ENCODE results near the gene CCDC85B.

DNA sequence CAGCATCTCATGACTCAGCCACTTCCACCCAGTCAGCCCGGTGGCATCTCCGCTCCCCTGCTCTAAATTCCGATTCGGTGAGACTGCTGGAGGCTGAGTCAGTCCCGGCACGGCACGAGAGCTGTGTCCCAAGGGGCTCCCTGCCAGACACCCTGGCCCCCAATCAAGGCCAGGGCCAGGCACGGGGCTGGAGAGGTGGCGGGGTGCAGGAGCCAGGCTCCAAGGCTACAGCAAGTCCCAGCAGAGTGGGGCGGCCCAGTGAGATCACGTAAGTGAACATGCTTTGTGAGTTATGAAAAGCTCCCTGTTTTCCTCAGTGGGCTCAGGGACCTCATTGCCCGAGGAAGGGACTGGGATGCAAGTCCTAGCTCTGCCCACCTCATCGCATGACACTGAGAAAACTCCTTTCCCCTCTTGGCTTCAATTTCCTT, 25.4 kb downstream of the CCDC85B start:
- TF ChIP-seq, protein P1, sequence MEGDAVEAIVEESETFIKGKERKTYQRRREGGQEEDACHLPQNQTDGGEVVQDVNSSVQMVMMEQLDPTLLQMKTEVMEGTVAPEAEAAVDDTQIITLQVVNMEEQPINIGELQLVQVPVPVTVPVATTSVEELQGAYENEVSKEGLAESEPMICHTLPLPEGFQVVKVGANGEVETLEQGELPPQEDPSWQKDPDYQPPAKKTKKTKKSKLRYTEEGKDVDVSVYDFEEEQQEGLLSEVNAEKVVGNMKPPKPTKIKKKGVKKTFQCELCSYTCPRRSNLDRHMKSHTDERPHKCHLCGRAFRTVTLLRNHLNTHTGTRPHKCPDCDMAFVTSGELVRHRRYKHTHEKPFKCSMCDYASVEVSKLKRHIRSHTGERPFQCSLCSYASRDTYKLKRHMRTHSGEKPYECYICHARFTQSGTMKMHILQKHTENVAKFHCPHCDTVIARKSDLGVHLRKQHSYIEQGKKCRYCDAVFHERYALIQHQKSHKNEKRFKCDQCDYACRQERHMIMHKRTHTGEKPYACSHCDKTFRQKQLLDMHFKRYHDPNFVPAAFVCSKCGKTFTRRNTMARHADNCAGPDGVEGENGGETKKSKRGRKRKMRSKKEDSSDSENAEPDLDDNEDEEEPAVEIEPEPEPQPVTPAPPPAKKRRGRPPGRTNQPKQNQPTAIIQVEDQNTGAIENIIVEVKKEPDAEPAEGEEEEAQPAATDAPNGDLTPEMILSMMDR (IDR thresholded peaks at IDR 0.05), result no peak
- TF ChIP-seq POLR2A (IDR thresholded peaks at IDR 0.05), result peak in 1 of 2 donors; percentile 69

Measured in adrenal gland (tissue), 5 donors.